HCT116 (cell line): ENCODE measurements around the gene NR2F6. TPM values are rescaled to one million over a fixed set of nuclear protein-coding genes. Genes with fewer than 3 reads are reported as not detected.

Experiments used
- ATAC-seq: fragments of 200-7000 bp; cut with Tn5 transposase; 2 replicates; pipeline ENCODE4 v1.9.1; 2020; ENCODE audit warnings: mild to moderate bottlenecking, moderate library complexity
- BruUV-seq: library from RNA; stranded (reverse); fragments of 400-500 nt; replicated peaks from 2 replicates; lab custom pipeline; 2021; lab: Mats Ljungman, UMichigan
- CTCF ChIA-PET: fragments of 300-600 bp; sonication (Branson Sonifier 250); formaldehyde crosslinking; loops from one replicate; lab custom pipeline; 2021; ENCODE audit warnings: antibody characterized with exemption; lab: Charles Lee
- POLR2A ChIA-PET: fragments of 300-600, 350-600 bp; sonication (Branson Sonifier 250); formaldehyde crosslinking; loops from one replicate; lab custom pipeline; 2021; ENCODE audit warnings: antibody characterized with exemption; lab: Charles Lee
- RAD21 ChIA-PET, 2 experiments: fragments of 300-600 bp; sonication (Branson Sonifier 250); formaldehyde crosslinking; loops; one replicate each; lab custom pipeline; 2023; ENCODE audit warnings: low total read pairs in 2 of 2; ENCODE audit not compliant: uncharacterized antibody in 2 of 2, unreplicated experiment in 2 of 2, low non-redundant PET in 1 of 2; lab: Charles Lee
- DNase-seq: peaks from one replicate; pipeline ENCODE4 v3.0.0-alpha.2; 2010; ENCODE audit warnings: low read depth, low spot score
- H2AFZ ChIP-seq: fragments of 200-600 bp; shearing (Covaris generic), sonication (generic); 2 replicates; pipeline ENCODE4 v1.6.1; 2017; ENCODE audit warnings: low read depth, mixed run types, mixed read lengths, antibody characterized with exemption, low read length; ENCODE audit not compliant: poor library complexity, severe bottlenecking
- H3K27ac ChIP-seq: 2 replicates; pipeline ENCODE4 v1.5.1; 2012; ENCODE audit warnings: low read depth, low read length
- H3K27me3 ChIP-seq: fragments of 200-600 bp; sonication (generic); 2 replicates; pipeline ENCODE4 v1.6.1; 2016; ENCODE audit warnings: mixed run types, low read length, mixed read lengths; ENCODE audit not compliant: insufficient read depth
- H3K36me3 ChIP-seq, 2 experiments: fragments of 200-500 bp in 1 of 2; fragments of 200-600 bp in 1 of 2; sonication (Bioruptor generic) in 1 of 2; sonication (generic) in 1 of 2; 2 replicates each; pipeline versions ENCODE4 v1.5.1 to v1.6.1; 2014 to 2016; ENCODE audit warnings: low read length in 2 of 2, inconsistent platforms in 1 of 2, mixed read lengths in 1 of 2, mixed run types in 1 of 2; ENCODE audit not compliant: insufficient read depth in 2 of 2, control insufficient read depth in 1 of 2
- H3K4me1 ChIP-seq, 2 experiments: fragments of 200-600 bp in 1 of 2; sonication (generic) in 1 of 2; 2 replicates each; pipeline versions ENCODE4 v1.5.1 to v1.6.1; 2012 to 2017; ENCODE audit warnings: low read length in 2 of 2, inconsistent platforms in 1 of 2, mild to moderate bottlenecking in 1 of 2, mixed read lengths in 1 of 2, mixed run types in 1 of 2, moderate library complexity in 1 of 2; ENCODE audit not compliant: insufficient read depth in 2 of 2, control insufficient read depth in 1 of 2
- H3K4me2 ChIP-seq: fragments of 200-600 bp; sonication (generic); 2 replicates; pipeline ENCODE4 v1.6.1; 2017; ENCODE audit warnings: mixed run types, low read length, mixed read lengths
- H3K4me3 ChIP-seq, 2 experiments: fragments of 200-600 bp in 1 of 2; sonication (generic) in 1 of 2; replicated peaks in 1 of 2; 2 replicates each; pipeline ENCODE4 v1.5.1; 2011 to 2016; ENCODE audit warnings: low read length in 2 of 2, control low read depth in 1 of 2, low read depth in 1 of 2, mild to moderate bottlenecking in 1 of 2, mixed read lengths in 1 of 2, mixed run types in 1 of 2
- H3K79me2 ChIP-seq: fragments of 200-600 bp; sonication (generic); 2 replicates; pipeline ENCODE4 v1.6.1; 2017; ENCODE audit warnings: mild to moderate bottlenecking, mixed run types, low read length, moderate library complexity, mixed read lengths; ENCODE audit not compliant: insufficient read depth
- H3K9ac ChIP-seq: fragments of 200-600 bp; sonication (generic); 2 replicates; pipeline ENCODE4 v1.6.1; 2016; ENCODE audit warnings: low read length, mixed read lengths
- H3K9me2 ChIP-seq: fragments of 200-600 bp; sonication (generic), shearing (Covaris generic); 2 replicates; pipeline ENCODE4 v1.6.1; 2017; ENCODE audit warnings: mixed run types, mild to moderate bottlenecking, moderate library complexity; ENCODE audit not compliant: insufficient read depth
- H3K9me3 ChIP-seq, 2 experiments: fragments of 200-500 bp in 1 of 2; fragments of 200-600 bp in 1 of 2; sonication (Bioruptor generic) in 1 of 2; sonication (generic) in 1 of 2; 2 replicates each; pipeline ENCODE4 v1.6.1; 2014 to 2017; ENCODE audit warnings: low read length in 2 of 2, mixed read lengths in 2 of 2, inconsistent platforms in 1 of 2, low read depth in 1 of 2, mild to moderate bottlenecking in 1 of 2, mixed run types in 1 of 2, moderate library complexity in 1 of 2; ENCODE audit not compliant: control insufficient read depth in 1 of 2, insufficient read depth in 1 of 2
- H4K20me1 ChIP-seq: fragments of 200-600 bp; sonication (generic), shearing (Covaris generic); 2 replicates; pipeline ENCODE4 v1.6.1; 2017; ENCODE audit warnings: mixed run types, mild to moderate bottlenecking, moderate library complexity; ENCODE audit not compliant: insufficient read depth
- EZH2 ChIP-seq: fragments of 200-600 bp; sonication (generic); IDR thresholded peaks from 2 replicates; pipeline ENCODE4 v1.6.1; 2017; ENCODE audit warnings: antibody characterized with exemption, mixed run types
- FOSL1 ChIP-seq: IDR thresholded peaks from 2 replicates; pipeline ENCODE4 v1.6.1; 2012; ENCODE audit warnings: low read depth
- POLR2A ChIP-seq: IDR thresholded peaks from 2 replicates; pipeline ENCODE4 v1.7.0; 2011; ENCODE audit warnings: borderline replicate concordance; ENCODE audit not compliant: insufficient read depth, insufficient read length; ENCODE audit errors: extremely low read depth
- SIN3A ChIP-seq: IDR thresholded peaks from 2 replicates; pipeline ENCODE4 v1.6.1; 2012; ENCODE audit warnings: low read depth
- TCF7L2 ChIP-seq: IDR thresholded peaks from 2 replicates; pipeline ENCODE4 v1.7.0; 2011; ENCODE audit warnings: borderline replicate concordance, inconsistent platforms; ENCODE audit not compliant: insufficient read depth, insufficient read length; ENCODE audit errors: extremely low read depth
- ZFX ChIP-seq: fragments of 450-650 bp; IDR thresholded peaks from 2 replicates; pipeline ENCODE4 v1.6.1; 2017
- ZNF274 ChIP-seq: fragments of 200-500 bp; sonication (Bioruptor generic); IDR thresholded peaks from 2 replicates; pipeline ENCODE4 v1.6.1; 2014; ENCODE audit warnings: mild to moderate bottlenecking, low read depth, low read length, inconsistent platforms
- intact Hi-C: fragments of 100-400 bp; cut with micrococcal nuclease; formaldehyde crosslinking; loops from 2 replicates; pipeline ENCODE4 v1.10.0; 2022
- total RNA-seq: library from RNA; stranded (reverse); gene quantifications from one replicate; pipeline ENCODE4 v1.2.1, GENCODE V29; 2021; ENCODE audit not compliant: unreplicated experiment
- TF ChIP-seq, protein P1 (sequence below), 3 experiments: fragments of 200-600 bp in 1 of 3; sonication (generic) in 1 of 3; IDR thresholded peaks in 2 of 3; conservative IDR thresholded peaks in 1 of 3; 2 replicates each; pipeline ENCODE4 v1.5.1; 2012 to 2017; ENCODE audit warnings: low read depth in 2 of 3, low read length in 2 of 3, antibody characterized with exemption in 1 of 3, borderline replicate concordance in 1 of 3, control low read depth in 1 of 3, mild to moderate bottlenecking in 1 of 3, mixed read lengths in 1 of 3, mixed run types in 1 of 3, moderate library complexity in 1 of 3; ENCODE audit not compliant: insufficient read depth in 1 of 3

NR2F6 gene
- total RNA-seq, 1 experiment from 2014 or later: 88.0 TPM

DNA sequence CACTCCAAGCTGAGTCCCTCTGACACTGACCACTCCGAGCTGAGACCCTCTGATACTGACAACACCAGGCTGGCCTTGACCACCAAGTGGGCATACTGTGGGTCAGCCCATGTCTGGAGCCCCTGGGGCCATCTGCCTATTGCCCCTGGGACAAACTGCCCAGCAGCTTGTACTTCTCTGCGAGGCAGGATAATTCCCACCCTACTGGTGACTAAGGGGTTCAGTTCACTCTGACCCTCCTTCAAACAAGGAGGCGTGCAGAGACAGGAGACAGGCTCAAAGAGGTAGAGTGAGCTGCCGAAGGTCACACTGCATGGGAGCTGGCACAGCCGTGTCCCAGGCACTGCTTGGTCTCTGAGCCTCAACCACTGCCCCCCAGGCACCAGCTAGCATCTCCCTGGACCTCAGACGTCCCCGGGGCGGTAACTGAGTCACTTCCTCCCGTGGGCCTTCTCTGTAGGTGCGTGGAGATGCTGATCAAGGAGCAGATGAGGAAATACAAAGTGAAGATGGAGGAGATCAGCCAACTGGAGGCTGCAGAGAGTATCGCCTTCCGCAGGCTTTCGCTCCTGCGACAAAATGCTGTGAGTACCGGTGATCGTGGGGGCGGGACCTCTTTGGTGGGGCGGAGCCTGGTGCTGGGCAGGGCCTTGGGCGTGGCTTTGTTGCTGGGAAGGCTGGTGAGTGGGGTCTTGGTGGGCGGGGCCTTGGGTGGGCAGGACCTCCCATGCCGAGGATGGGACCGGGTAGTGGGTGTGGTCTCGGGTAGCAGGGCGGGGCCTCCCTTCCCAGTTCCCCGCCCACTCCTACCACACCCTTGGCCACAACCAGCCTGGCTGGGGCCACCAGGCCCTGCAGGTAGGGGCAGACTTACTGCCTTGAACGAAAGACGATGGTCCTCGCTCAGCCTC is 36.3 kb downstream of the NR2F6 start:
- ChIA-PET RAD21 (interaction anchor here in 1 of 2 experiments (0.6 kb wide), 1 partner anchor 406 kb away, joined by 4 read pairs; no protein-coding TSS in a partner anchor), CTCF (no interaction called here), POLR2A (interaction anchor here (0.6 kb wide), 1 partner anchor 9 kb away, joined by 4 read pairs; no protein-coding TSS in a partner anchor)
- Histone ChIP-seq H3K9me2 (no peaks in the 10 kb centered on the region), H3K27ac (peak overlapping the region; percentile 50; the same call in 1 of the 2 replicates), H3K4me1 (peaks cover 10 to 21% of the 10 kb centered on the region in 2 experiments; a peak in 3 of 4 replicates), H3K9me3 (no peaks in the 10 kb centered on the region), H3K9ac (no peak overlapping the region), H3K36me3 (peaks cover 6 to 10% of the 10 kb centered on the region in 2 experiments; a peak in 2 of 4 replicates), H3K27me3 (no peaks in the 10 kb centered on the region), H3K79me2 (no peaks in the 10 kb centered on the region), H3K4me2 (peak overlapping the region; percentile 46), H3K4me3 (no peak overlapping the region), H4K20me1 (no peaks in the 10 kb centered on the region), H2AFZ (no peak overlapping the region)
- BruUV-seq: no TSS peak
- peak; percentile 75 for DNase-seq
- TF ChIP-seq POLR2A (no peak), EZH2 (no peak), ZFX (no peak), TCF7L2 (no peak), ZNF274 (no peak), SIN3A (no peak), FOSL1 (no peak)
- TF ChIP-seq, protein P1, sequence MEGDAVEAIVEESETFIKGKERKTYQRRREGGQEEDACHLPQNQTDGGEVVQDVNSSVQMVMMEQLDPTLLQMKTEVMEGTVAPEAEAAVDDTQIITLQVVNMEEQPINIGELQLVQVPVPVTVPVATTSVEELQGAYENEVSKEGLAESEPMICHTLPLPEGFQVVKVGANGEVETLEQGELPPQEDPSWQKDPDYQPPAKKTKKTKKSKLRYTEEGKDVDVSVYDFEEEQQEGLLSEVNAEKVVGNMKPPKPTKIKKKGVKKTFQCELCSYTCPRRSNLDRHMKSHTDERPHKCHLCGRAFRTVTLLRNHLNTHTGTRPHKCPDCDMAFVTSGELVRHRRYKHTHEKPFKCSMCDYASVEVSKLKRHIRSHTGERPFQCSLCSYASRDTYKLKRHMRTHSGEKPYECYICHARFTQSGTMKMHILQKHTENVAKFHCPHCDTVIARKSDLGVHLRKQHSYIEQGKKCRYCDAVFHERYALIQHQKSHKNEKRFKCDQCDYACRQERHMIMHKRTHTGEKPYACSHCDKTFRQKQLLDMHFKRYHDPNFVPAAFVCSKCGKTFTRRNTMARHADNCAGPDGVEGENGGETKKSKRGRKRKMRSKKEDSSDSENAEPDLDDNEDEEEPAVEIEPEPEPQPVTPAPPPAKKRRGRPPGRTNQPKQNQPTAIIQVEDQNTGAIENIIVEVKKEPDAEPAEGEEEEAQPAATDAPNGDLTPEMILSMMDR (IDR thresholded peaks at IDR 0.05 in 2 of 3, conservative IDR thresholded peaks at IDR 0.05 in 1 of 3; ENCODE audit: borderline replicate concordance in 1 of 3, insufficient read depth in 1 of 3, low read depth in 2 of 3, low read length in 2 of 3): no peak
- peak; percentile 81 for ATAC-seq
- intact Hi-C loops: no loop called here
